ENCODE data around the gene TRIO. TPM values are rescaled to one million over a fixed set of nuclear protein-coding genes. Genes with fewer than 3 reads are reported as not detected.

Gene TRIO
- total RNA-seq, 1 donor from 2014 or later = 57.0 TPM

DNA sequence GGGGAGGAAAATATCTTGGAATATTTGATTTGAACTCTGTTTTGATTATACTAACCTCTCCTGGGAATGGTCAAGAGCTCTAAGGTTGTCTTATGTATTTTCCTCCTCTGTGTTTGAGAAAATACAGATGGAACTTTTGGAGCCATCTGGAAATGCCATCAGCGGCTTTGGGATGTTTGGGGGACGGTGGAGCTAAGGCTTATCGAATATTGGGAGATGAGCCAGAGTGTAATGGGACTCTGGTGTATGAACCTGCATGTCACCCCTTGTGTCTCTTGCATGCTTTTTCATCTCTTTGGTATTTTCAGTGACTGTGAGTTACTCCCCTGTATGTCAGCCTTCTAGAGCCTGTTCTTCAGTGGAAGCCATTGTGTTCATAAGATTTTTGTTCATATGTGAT lies 258.5 kb downstream of the TRIO start:
- DNase-seq = no peak
- intact Hi-C loops (cut with micrococcal nuclease) = no loop called here
- no peak for ATAC-seq

DNA sequence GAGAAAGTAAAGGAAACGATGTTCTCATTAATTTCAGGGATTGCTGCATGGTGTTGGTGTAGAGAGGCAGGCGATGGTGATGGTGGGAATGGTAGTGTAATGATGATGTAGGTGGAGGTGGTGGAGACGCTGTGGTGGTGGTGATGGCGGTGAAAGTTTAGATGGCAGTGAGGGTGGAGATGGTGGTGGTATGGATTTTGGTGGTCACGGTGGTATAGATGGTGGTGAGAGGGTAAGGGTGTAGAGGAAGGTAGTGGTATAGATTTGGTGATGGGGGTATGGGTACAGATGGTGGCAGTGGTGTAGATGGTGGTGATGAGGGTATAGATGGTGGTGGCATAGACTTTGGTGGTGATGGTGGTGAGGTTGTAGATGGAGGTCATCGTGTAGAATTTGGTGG lies 259.3 kb downstream of the TRIO start:
- intact Hi-C loops (cut with micrococcal nuclease) = no loop called here

DNA sequence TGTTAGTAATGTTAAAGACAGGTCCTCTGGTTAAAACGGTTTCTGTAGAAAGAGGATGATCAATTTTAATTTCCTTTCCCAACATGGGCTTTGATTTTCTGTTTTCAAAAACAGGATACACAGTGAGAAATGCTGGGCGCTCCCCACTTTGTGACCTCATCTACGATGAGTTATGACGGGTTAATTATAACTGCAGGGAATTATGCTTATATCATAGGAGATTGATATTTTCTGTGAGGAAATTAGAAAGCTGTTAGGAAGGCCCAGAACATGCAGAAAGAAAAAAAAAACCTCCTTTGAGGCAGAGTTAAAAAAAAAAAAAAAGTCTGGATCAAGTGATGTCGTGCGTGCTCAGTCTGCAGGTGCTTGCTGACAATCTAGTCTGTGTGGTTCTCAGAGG lies 261.6 kb downstream of the TRIO start:
- DNase-seq = no peak
- intact Hi-C loops (cut with micrococcal nuclease) = no loop called here
- no peak for ATAC-seq

More for the DNA sequence above, 259.3 kb downstream of the TRIO start:
- no peak for DNase-seq
- no peak for ATAC-seq

DNA sequence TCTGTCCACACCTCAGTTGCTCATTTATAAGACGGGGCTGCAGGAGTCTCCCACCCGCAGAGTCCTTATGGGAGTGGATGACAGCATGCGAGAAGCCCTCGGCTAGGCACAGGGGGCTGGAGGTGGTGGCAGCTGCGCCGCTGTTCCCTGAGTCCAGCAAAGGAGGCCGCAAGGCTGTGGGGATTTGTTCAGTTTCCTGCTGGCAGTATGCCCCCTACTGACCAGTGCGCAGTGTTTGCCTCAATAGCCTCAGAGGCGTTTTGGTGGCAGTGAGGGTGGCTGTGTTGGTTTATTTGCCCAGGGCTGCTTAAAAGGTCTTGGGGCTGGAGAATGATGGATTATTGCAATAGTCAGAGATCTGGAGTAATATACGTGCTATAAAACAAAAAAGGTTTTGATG lies 262.1 kb downstream of the TRIO start:
- no peak for DNase-seq
- intact Hi-C loops (cut with micrococcal nuclease) = no loop called here
- no peak for ATAC-seq

DNA sequence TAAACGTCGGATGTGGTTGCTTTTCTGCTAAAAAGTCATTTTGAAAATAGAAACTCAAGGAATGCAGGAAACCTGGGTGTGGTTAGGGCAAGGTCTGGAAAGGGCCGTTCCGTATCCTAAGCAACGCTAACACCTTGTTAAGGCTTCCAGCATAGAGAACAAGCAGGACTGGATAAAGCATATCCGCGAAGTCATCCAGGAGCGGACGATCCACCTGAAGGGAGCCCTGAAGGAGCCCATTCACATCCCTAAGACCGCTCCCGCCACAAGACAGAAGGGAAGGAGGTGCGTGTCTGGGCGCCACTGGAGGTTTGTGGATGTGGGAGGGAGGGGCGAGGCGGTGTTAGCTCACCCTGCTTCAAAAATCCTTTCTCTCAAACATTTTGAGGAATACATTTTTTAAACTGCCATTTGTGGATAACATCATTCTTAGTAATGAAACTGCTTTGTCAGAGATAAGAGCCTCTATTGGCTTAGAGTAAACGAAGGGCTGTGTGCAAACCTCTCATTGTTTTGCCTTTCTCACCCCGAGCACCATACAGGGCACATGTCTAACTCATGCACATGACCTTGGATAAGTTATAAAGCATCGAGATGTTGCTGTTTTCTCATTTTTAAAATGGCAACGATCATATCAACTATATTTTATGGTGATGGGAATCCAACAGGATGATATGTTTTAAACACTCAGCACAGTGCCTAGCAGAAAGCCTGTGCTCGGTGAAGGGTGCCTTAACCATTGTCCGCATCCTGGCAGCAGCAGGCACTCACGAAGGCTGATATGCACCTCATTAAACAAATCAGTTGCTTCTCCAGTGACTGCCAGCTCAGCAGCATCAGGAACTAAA lies 262.8 kb downstream of the TRIO start:
- intact Hi-C loops (cut with micrococcal nuclease) = no loop called here
- DNase-seq = no peak
- peak; percentile 22 for ATAC-seq

DNA sequence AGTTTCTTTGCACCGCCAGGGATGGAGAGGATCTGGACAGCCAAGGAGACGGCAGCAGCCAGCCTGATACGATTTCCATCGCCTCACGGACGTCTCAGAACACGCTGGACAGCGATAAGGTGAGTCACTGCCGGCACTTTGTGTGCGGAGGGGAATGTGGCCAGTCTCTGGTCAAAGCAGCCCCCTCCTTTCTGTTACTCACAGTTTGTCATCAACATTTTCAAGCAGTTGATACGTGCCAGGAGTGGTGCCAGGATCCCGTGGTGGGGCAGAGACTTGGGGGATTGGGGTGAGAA lies 263.4 kb downstream of the TRIO start:
- no peak for DNase-seq
- ATAC-seq = no peak
- intact Hi-C loops (cut with micrococcal nuclease) = no loop called here

DNA sequence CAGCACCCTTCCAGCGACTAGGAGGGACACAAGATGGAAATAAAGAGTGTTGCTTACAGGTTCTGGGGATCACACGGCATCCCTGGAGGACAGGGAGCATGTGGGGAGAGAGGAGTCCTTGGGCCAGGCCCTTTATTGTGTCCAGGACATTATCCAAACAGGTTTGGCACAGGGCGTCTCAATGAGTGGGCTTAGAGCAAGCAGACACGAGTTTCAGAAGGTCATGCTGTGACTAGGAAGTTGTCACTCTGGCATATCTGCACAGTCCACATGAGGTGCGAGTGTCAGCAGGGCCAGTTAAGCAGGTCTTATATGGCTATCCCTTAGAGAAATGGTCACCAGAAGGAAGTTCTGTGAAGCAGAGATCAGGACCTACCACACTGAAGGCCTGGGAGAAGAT lies 263.9 kb downstream of the TRIO start:
- intact Hi-C loops (cut with micrococcal nuclease) = no loop called here
- DNase-seq (no peak), ATAC-seq (peak; percentile 38)

DNA sequence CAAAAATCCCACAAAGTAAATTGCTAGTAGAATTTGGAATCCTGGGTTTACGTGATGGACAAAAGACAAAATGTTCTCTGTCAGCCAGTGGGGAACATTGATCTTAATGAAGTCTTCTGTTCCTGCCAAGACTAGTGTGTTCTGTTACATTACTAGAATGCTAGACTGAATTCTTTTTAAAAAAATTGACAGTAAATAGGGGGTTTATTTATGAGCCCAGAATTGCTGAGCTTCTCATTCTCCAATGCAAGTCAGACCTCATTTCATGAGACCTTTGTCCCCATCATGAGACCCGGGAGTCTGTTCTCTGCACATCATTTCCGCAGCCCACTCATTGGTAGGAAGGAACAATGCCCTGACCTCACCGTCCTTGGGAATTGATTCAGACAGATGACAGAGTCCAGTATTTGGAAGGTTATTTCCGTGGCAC lies 264.6 kb downstream of the TRIO start:
- intact Hi-C loops (cut with micrococcal nuclease) = no loop called here
- ATAC-seq = peak; percentile 45
- no peak for DNase-seq

DNA sequence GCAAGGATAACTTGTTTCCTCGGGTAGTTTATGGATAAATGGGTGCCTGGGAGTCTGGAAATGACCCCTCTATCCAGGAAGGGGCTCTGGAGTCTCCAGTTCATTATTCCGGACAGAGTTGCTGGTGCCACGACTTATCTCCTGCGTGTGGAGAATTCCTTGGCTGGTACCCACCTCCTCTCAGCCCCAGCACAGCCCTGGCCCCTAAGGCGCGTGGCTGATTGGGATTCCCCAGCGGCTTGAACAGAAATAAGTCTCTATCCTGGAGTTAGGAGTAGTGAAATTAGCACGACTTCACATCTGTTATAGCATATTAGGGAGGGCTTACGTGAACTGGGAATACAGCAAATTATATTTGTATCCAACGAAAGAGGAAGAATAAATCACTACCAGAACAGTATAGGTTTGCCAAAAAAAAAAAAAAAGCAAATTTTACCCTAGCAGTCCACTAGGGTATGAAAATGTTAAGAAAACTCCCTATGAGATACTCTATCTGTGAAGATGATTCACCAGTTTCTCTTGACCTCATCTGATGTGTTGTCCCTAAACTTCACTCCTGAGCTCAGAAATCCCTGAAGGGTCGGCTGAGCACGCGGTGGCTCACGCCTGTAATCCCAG lies 265.9 kb downstream of the TRIO start:
- ATAC-seq (peak; percentile 48), DNase-seq (peak; percentile 48)
- intact Hi-C loops (cut with micrococcal nuclease) = no loop called here

DNA sequence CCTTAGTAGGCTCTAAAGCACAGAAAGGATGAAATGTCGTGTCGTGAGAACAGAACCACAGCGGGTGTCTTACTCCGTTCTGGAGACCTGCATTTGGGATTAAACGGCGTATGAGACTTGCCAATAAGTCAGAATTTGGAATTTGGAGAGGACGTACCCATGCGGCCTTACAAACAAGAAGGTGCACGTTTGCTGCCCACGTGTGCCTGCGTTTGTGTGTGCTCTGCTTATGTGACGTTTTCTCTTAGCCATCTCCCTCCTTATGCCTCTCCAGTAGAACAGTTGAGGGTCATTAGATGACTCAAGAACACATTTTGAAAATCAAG lies 266.9 kb downstream of the TRIO start:
- DNase-seq = no peak
- intact Hi-C loops (cut with micrococcal nuclease) = no loop called here
- no peak for ATAC-seq

DNA sequence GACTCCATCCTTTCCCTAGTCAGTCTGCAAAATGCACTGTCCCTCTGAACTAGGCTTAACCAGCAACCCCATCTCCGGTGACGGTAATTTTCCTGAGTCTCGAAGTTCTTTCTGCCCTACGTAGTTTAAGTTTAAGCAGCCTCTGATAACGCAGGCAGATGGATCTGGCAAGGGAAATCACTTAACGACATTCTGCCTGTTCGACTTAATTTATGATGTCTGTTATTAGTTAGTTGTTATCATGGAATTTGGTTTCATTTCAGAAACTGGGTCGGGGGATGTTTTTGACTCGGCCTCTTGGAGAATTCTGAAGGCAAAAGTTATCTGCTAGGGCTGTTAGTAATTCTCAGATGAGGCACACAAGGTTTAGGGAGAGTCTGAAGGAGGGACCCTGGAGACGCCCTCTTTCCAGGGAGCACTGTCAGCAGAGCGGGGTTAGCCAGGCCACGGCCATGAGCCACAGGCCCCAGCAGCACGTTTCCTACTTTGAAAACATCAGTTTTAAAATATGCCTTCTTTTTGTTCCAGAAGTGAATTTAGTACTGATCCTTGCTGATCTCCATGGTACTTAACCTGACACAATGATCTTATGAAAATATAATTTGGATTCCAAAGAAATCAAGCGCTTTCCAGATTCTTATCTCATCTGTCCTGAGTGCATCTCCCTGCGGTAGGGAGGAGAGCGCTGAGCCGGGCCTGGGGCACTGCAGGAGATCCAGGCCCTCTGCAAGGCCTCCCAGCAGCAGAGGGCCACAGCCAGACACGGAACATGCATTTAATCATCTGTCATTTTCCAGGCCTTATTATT lies 267.5 kb downstream of the TRIO start:
- DNase-seq (peak; percentile 61), ATAC-seq (peak; percentile 73)
- intact Hi-C loops (cut with micrococcal nuclease) = no loop called here

DNA sequence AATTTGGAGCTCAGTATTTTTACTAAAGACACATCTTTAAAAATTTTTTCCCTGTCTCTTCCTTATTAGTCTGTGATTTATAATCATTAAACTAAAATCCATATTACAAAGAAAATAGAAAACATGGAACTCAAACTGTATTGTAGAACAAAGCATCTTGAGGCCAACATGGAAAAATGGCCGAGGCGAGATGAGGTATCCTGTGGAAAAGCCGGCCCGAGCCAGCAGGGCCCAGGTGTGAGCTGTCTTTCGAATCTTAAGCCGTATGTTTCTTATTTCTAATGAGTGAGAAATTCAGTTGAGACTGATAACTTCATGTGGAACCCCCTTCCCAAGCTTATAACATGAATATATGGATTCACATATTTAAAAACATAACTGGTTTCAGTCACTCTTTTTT lies 268.1 kb downstream of the TRIO start:
- intact Hi-C loops (cut with micrococcal nuclease) = no loop called here
- ATAC-seq (no peak), DNase-seq (no peak)

DNA sequence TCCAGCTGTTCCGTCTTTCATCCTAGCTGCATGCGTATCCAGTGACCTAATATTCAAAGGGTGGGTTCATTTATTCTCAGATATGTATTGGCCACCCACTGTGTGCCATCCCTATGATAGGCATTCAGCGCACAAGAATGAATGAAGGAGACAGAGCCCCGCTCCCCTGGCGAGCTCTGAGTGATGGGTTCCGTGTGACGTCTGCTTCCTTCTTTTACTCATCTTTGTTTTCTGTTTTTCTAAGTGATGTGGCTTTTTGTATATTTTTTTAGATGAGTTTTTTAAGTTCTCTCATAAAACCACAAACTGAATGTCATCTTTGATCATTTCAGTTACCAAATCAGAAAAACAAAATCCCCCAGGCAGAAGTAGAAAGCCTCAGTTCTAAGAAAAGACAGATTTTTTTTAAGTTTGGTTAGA lies 270.2 kb downstream of the TRIO start:
- intact Hi-C loops (cut with micrococcal nuclease) = no loop called here
- ATAC-seq (no peak), DNase-seq (no peak)

DNA sequence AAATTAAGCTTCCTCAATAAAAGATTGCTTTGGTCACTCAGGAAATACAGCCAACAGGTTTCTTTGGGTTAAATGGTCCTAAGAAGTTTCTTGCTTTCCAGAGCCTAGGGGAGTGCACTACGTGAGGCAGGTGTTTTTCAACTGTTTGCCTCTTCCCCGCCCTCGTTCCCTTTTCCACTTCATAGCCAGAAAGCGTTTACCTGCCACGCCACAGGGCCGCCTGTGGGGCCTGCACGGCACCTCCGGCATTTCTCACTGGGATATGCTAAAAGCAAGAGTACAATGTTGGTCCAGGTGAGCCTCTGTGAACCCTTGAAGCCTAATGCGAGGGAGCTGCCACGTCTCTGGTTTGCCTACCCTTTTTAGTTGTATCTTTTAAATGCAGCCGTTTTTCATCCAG lies 270.9 kb downstream of the TRIO start:
- ATAC-seq = no peak
- no peak for DNase-seq
- intact Hi-C loops (cut with micrococcal nuclease) = no loop called here

DNA sequence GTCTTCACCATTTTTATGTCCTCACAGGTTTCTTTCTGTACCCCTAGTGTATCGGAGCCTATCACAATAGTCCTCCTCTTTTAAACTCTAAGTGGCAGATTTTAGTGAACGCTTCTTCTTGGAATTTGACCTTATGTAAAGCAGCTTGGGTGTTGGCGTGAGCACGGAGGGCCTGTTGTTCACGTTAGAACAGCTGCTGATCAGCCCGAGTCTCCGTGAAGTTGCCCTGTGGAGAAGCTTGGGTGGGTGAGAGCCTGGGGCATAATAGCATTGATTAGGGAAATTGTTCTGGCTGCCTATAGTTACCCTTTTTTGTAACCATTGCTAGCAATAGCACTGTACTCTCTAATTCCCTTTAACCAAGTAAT lies 271.5 kb downstream of the TRIO start:
- intact Hi-C loops (cut with micrococcal nuclease) = no loop called here
- DNase-seq (no peak), ATAC-seq (no peak)

DNA sequence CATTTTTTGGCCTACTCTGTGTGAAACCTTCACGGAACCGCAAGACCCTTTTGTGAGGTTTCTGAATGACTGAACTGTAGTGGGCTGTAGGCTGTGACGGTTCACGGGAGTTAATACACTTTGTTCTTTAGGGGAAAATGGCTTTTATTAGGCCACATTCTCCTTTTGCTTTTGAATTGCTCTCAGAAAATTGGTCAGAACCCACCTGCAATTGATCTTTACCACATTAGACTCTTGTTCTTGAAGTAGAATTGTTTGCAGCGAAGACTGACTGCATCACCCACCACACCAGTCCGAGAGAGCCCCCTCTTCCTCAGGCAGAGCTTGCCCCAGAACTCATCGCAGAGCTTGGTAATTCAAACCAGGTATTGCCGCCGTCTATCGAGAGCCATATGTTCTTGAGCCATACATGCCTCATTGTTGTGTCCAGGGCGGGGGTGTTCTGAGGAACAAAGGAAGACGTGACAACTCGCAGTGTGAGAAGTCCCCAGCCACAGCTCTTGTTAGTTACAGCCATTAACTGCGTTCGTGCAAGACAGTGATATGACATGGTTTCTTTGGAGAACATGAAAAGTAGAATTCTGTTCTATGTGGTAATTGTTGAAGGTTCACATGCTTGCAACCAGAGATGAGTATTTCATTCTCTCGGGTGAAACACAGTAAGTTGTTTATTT lies 272.0 kb downstream of the TRIO start:
- intact Hi-C loops (cut with micrococcal nuclease) = no loop called here
- no peak for DNase-seq
- ATAC-seq = no peak

DNA sequence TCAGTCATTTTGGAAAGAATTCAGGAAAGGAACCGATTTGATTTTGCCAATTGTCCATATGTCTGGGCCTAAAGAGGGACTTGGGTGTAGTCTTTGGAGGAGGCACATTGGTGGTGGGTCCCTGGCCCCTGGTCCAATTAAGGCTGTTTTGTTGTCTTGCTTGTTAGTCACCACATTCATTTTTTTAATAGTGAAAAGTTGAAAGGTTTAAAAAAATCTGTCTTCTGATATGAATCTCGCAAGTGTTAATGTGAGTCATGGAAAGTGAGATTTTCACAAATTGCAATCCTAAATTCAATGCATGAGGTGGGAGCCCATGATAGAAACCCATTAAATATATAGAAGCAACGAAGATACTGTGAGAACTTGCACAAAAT lies 272.5 kb downstream of the TRIO start:
- ATAC-seq = no peak
- intact Hi-C loops (cut with micrococcal nuclease) = no loop called here

DNA sequence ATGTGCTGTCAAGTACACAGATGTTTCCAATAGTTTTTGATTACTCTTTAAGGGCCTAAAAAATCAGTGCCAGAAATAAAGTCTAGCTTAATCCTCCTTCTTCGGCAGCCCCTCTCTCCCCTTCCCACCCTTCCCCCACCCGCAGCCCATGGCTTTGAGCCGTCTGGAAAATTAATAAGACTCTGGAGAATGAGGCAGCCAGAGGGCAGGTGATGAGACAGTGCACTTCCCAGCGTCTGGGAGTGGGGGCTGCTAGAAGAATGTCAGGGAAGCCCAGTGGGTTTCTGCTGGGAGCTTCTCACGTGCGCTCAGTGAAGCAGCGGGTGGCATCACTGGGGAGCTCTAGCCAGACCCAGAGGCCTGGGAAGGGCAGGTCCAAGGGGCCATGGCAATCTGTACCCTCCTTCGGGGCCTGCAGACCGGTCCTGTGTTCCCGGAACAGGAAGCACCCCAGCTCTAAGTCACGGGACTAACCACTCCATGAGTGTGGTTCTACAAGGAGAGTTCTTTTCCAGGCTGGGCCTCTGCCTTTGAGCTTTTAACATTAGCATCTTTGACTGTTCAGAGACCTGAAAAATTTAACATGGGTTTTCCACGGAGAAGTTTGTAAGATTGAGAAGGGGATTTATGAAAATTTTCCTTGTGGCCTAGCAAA lies 273.6 kb downstream of the TRIO start:
- intact Hi-C loops (cut with micrococcal nuclease) = no loop called here
- ATAC-seq (no peak), DNase-seq (no peak)

More for the DNA sequence above, 272.5 kb downstream of the TRIO start:
- DNase-seq = no peak

DNA sequence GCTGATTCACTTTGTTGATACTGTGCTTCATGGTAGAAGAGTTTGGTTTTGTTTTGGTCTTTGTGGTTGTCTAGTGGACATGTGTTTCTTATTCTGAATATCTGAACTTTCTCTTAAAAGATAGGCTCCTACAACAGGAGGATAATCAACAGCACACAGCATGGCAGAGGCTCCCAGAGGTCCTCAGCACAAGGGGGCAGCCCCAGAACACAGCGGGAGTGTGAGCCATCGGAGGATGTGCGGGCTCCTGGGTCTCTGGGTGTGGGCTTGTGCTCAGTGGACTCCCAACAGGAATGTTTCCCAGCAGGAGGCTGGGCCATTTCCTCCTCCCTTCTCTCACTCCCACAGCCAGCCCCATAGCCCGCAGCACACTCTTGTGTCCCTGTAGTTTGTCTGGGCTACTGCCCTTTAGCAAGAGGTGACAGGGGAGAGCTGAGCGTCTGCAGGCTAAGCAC lies 274.2 kb downstream of the TRIO start:
- intact Hi-C loops (cut with micrococcal nuclease) = no loop called here
- DNase-seq (no peak), ATAC-seq (peak; percentile 78)

Measured in left ventricle myocardium superior (tissue), 1 donor.